ENCODE data around the gene MAP4K5. TPM values are rescaled to one million over a fixed set of nuclear protein-coding genes. Genes with fewer than 3 reads are reported as not detected.

The MAP4K5 gene
- total RNA-seq, 1 experiment from 2014 or later: 30.5 TPM

Other genes with a start within 250 kb of the MAP4K5 start
- gene L2HGDH, start 220.3 kb downstream of the MAP4K5 start, total RNA-seq (2014; rRNA removed; shearing (Covaris generic)): 4.3 and 5.5 TPM in 2 replicates
- gene DMAC2L, start 220.2 kb downstream of the MAP4K5 start, total RNA-seq (2014; rRNA removed; shearing (Covaris generic)): 8.8 and 9.0 TPM in 2 replicates
- 4.6 and 7.3 TPM in 2 replicates for gene CDKL1, start 135.7 kb downstream of the MAP4K5 start, total RNA-seq (2014; rRNA removed; shearing (Covaris generic))
- gene ATL1, start 27.6 kb upstream of the MAP4K5 start, total RNA-seq (2014; rRNA removed; shearing (Covaris generic)): 0.96 and 3.1 TPM in 2 replicates
- 13.5 and 16.5 TPM in 2 replicates for gene SAV1, start 135.7 kb upstream of the MAP4K5 start, total RNA-seq (2014; rRNA removed; shearing (Covaris generic))

All from RPMI7951 (cell line).